Umbilical cord (tissue), 2 donors: ENCODE measurements around the gene RPTOR. TPM values are rescaled to one million over a fixed set of nuclear protein-coding genes. Genes with fewer than 3 reads are reported as not detected.
"Not testable (repeated sequence)": the region's sequence is repeated elsewhere in the genome, so short reads cannot be mapped to it uniquely, and the experiment has no call there.

Experiments
- DNase-seq: peaks from one replicate; pipeline ENCODE4 v3.0.0-alpha.2; 2015; ENCODE audit warnings: low spot score
- total RNA-seq: library from RNA; depleted of rRNA; stranded (reverse); fragments of >200 nt; gene quantifications from one replicate; pipeline ENCODE4 v1.2.3, GENCODE V29; 2014; ENCODE audit warnings: low replicate concordance; ENCODE audit not compliant: insufficient read depth

RPTOR gene
- total RNA-seq, 1 donor from 2014 or later = 19.7 TPM

DNA sequence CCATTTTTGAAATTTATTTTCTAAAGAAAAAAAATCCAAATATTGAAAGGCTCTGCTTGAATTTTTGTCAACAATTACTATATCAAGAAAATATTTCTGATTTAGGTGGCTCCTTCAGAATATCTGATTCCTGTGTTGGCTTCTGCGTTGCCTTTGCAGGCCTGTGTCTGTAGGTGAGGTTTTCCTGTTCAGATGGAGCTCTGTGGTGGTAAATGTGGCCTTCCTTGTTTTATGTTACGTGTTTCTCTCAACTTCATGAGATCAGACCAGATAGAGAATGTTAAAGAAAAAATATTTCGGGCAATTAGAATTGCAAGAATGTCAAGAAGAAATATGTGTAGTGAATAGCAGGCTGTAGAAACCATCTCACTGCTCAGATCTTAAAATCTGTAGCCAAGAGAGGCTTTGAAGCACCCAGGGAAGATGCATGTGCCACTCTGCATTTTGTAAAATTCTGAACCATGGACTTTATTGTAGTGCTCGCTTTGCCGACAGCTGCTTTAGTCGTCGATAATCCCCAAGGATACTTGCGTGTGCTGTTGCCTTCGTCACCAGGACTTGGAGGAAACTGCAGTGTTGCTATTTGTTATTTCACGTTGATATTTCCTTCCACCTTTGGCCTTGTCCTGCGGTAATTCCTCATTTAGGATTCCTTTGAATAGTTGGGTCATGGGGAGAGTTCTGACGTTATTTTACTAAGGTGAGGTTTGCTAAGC is 69.9 kb downstream of the RPTOR start:
- no peak for DNase-seq

GRCh38 chr17:80615376-80615775 is 70.7 kb downstream of the RPTOR start:
- DNase-seq = no peak

- no peak for DNase-seq
Observed at GRCh38 chr17:80616705-80617104, 72.1 kb downstream of the RPTOR start.

DNA sequence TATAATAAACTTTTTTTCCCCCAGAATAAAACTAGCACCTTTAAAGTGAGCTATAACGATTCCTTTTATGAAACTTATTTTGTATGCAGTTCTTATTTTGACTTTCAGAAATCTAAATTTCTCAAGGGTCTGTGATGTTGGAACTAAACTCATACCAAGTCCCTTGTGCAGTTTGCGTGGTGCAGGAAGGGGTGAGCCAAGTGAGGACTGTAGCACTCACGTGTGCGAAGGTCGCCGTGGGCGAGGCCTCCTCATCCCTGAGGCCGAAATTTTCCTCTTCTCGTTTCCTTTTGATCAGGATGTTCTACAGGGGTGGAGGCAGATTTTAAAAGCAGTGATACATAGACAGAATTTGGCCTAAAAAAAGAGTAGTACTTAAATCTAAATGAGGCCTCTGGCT is 73.7 kb downstream of the RPTOR start:
- DNase-seq = no peak

GRCh38 chr17:80619535-80620235 is 75.0 kb downstream of the RPTOR start:
- no peak for DNase-seq

DNA sequence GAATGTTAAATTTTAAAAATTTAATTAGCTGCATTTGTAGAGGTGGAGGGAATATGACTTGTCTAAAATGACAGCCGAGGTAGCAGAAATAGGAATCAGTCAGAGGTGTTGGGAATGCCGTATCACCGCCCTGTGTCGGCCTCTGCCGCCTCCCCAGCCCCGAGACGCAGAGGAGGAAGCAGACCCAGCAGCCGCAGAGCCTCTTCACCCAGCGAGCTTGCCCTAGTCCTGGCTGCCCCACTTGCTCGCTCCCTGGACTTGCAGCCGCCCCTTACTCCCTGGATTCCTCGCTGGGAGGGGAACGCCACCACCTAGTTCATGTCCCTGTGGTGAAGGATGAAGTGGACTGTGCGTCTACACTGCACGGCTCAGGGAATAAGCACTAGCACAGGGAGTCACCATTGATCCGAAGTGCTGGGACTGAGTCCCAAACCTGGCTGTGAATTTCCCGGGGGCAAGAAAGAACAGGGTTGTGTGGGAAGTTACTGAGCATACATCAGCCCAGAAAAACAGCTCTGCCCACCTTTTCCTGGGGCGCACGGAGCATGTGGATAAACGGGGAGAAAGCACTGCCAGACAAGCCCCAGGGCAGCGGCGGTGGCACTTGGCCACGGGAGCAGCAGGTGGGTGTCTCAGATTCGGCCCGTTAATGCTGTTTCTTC is 76.8 kb downstream of the RPTOR start:
- DNase-seq = no peak

- DNase-seq = no peak
Observed at GRCh38 chr17:80621997-80622357, 77.3 kb downstream of the RPTOR start.

- no peak for DNase-seq
Observed at GRCh38 chr17:80624864-80625263, 80.2 kb downstream of the RPTOR start.

DNA sequence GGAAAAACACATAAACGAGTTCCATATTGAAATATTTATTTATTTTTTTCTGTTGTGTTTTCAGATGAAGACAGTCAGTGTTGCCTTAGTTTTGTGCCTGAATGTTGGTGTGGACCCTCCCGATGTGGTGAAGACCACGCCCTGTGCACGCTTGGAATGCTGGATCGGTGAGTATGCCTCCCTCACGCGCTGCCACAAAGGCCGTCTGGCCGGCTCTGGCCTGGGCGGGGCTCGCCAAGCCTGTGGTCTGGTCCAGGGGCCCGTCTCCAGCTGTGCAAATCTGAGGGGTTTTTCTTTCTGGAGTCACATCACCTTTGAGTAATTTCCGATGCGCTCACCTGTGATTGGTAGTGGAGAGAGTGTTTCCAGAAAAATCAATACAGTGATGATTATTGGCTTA is 81.0 kb downstream of the RPTOR start:
- DNase-seq = no peak

DNA sequence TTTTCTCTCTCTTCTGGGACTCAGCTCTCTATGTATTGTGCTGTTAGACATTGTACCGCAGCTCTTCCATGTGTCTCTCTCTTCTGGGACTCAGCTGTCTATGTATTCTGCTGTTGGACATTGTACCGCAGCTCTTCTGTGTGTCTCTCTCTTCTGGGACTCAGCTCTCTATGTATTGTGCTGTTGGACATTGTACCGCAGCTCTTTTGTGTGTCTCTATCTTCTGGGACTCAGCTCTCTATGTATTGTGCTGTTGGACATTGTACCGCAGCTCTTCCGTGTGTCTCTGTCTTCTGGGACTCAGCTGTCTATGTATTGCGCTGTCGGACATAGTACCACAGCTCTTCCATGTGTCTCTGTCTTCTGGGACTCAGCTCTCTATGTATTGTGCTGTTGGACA is 84.2 kb downstream of the RPTOR start:
- not testable (repeated sequence) for DNase-seq

DNA sequence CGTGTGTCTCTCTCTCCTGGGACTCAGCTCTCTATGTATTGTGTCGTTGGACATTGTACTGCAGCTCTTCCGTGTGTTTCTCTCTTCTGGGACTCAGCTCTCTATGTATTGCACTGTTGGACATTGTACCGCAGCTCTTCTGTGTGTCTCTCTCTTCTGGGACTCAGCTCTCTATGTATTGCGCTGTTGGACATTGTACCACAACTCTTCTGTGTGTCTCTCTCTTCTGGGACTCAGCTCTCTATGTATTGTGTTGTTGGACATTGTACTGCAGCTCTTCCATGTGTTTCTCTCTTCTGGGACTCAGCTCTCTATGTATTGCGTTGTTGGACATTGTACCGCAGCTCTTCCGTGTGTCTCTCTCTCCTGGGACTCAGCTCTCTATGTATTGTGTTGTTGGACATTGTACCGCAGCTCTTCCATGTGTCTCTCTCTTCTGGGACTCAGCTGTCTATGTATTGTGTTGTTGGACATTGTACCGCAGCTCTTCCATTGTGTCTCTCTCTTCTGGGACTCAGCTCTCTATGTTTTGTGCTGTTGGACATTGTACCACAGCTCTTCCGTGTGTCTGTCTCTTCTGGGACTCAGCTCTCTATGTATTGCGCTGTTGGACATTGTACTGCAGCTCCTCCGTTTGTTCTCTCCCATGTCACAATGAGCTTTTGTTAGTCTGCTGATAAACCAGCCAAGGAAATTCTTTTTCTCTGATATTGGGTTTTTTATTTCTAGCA is 84.8 kb downstream of the RPTOR start:
- no peak for DNase-seq

GRCh38 chr17:80630560-80631120 is 86.0 kb downstream of the RPTOR start:
- no peak for DNase-seq

GRCh38 chr17:80631142-80632045 is 86.8 kb downstream of the RPTOR start:
- no peak for DNase-seq

GRCh38 chr17:80632046-80632581 is 87.5 kb downstream of the RPTOR start:
- DNase-seq = no peak

- DNase-seq = no peak
Observed at GRCh38 chr17:80633207-80633606, 88.6 kb downstream of the RPTOR start.

- no peak for DNase-seq
Observed at GRCh38 chr17:80633994-80634566, 89.4 kb downstream of the RPTOR start.

DNA sequence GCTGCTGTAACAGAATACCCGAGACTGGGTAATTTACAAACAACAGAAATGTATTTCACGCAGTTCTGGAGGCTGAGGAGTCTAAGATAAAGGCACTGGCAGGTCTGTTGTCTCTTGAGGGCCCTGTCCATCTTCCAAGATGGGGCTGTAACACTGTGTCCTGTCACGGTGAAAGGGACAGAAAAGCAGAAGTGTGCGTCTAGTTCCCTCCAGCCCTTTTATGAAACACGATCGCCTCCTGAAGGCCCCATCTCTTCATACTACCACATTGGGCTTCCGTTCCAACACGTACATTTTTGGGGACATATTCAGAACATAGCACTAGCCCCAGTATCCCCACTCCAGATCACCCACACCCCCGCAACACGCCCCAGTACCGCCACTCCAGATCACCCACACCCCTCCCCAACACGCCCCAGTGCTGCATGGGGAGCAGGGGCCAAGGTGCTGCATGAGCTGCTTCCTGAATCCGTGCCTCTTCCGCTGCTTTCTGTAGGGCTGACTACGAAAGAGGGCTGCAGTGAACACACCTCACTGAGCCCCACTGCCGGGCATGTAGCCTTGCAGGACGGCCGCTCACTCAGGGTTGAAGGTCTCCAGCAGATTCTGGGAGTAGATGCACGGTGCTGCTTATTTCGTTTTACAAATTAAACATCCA is 91.9 kb downstream of the RPTOR start:
- DNase-seq = no peak

- DNase-seq = no peak
Observed at GRCh38 chr17:80637048-80637781, 92.6 kb downstream of the RPTOR start.

- no peak for DNase-seq
Observed at GRCh38 chr17:80639658-80640057, 95.0 kb downstream of the RPTOR start.
